Thymus (tissue), 11 donors: Measurements from ENCODE around the gene PDRG1. TPM values are rescaled to one million over a fixed set of nuclear protein-coding genes. Genes with fewer than 3 reads are reported as not detected.
"Not testable (repeated sequence)": the region's sequence is repeated elsewhere in the genome, so short reads cannot be mapped to it uniquely, and the experiment has no call there.

Experiments used
- DNase-seq, 9 donors: peaks; one replicate each; pipeline ENCODE4 v3.0.0-alpha.2; 2013; ENCODE audit warnings: low spot score in 9 of 9, low read depth in 6 of 9, missing footprints in 1 of 9
- H3K27ac ChIP-seq, 2 donors: one replicate each; pipeline ENCODE4 v1.5.1; 2013; ENCODE audit warnings: control low read depth in 1 of 2, low read depth in 1 of 2, low read length in 1 of 2, mild to moderate bottlenecking in 1 of 2, moderate library complexity in 1 of 2
- H3K27me3 ChIP-seq, 2 donors: one replicate each; pipeline ENCODE4 v1.5.1; 2013; ENCODE audit warnings: low read length in 1 of 2; ENCODE audit not compliant: control insufficient read depth in 2 of 2, insufficient read depth in 1 of 2
- H3K36me3 ChIP-seq, 2 donors: one replicate each; pipeline ENCODE4 v1.5.1; 2013; ENCODE audit warnings: low read length in 1 of 2, mild to moderate bottlenecking in 1 of 2, moderate library complexity in 1 of 2; ENCODE audit not compliant: control insufficient read depth in 2 of 2, insufficient read depth in 2 of 2
- H3K4me1 ChIP-seq, 2 donors: one replicate each; pipeline ENCODE4 v1.5.1; 2013; ENCODE audit warnings: low read length in 2 of 2; ENCODE audit not compliant: control insufficient read depth in 2 of 2, insufficient read depth in 2 of 2
- H3K4me3 ChIP-seq, 2 donors: one replicate each; pipeline ENCODE4 v1.5.1; 2013; ENCODE audit warnings: low read length in 2 of 2, control low read depth in 1 of 2, mild to moderate bottlenecking in 1 of 2
- H3K9me3 ChIP-seq, 2 donors: one replicate each; pipeline ENCODE4 v1.5.1; 2013; ENCODE audit warnings: low read length in 1 of 2, mild to moderate bottlenecking in 1 of 2; ENCODE audit not compliant: control insufficient read depth in 2 of 2, insufficient read depth in 1 of 2
- WGBS: extraction: QIAGEN DNeasy Blood & Tissue Kit; methylation state at CpG from one replicate; pipeline ENCODE4 v1.1.7; 2013; 5-methylcytosine and 5-hydroxymethylcytosine counted together
- polyA plus RNA-seq: library from polyadenylated mRNA; stranded (reverse); fragments of 200-250 nt; gene quantifications from one replicate; pipeline ENCODE4 v1.2.3, GENCODE V29; 2013
- total RNA-seq: library from RNA; stranded (reverse); fragments of 120-200 nt; gene quantifications from one replicate; pipeline ENCODE4 v1.2.4, GENCODE V29; 2013
- donor health status: healthy.

PDRG1 gene
- total and polyA plus RNA-seq, 2 donors, result 11.1 to 16.4 TPM

DNA sequence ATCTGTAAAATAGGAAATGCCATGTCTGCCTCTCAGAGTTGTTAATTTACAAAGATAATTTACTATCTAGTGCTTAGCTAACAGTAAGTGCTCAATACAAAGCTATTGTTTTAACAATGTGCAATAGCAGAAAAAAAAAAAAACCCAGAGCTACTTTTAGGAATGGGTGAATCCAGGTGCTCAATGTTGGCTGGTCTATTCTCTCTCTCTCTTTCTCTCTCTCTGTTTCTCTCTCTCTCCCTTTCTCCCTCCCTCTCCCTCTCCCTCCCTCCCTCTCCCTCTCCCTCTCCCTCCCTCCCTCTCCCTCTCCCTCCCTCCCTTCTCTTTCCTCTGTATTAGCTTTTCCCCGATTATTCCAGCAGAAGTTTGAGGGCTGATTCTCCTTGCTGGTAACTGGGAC, 14.0 kb downstream of the PDRG1 start:
- Histone ChIP-seq H3K27ac (no peak overlapping the region), H3K9me3 (no peaks in the 10 kb centered on the region), H3K27me3 (no peaks in the 10 kb centered on the region), H3K36me3 (peaks cover 0 to 3% of the 10 kb centered on the region in 2 donors), H3K4me3 (no peak overlapping the region), H3K4me1 (no peaks in the 10 kb centered on the region)
- DNase-seq, result no peak
- WGBS, result 86% methylated on average over 1 of the region's 1 CpG

DNA sequence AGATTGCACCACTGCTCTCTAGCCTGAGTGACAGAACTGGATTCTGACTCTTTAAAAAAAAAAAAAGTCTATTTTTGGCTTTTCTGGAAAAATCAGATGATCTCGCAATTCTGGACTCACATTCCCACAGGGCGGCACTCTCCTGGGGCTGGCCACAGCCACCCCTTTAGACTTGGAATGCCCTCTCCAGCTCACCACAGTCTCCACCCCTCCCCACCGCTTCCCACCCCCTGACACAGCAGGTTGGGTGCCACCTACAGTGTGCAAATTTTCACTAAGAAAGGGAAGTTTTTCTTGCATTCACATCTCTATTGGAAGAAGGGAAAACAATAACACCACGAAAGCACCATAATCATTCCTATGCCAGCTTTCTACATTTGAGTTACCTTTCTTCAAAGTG, 15.4 kb downstream of the PDRG1 start:
- Histone ChIP-seq H3K4me1 (no peaks in the 10 kb centered on the region), H3K4me3 (no peak overlapping the region), H3K36me3 (no peaks in the 10 kb centered on the region), H3K27ac (no peak overlapping the region), H3K27me3 (no peaks in the 10 kb centered on the region), H3K9me3 (no peaks in the 10 kb centered on the region)
- 91% methylated on average over 4 of the region's 4 CpGs for WGBS
- no peak for DNase-seq

DNA sequence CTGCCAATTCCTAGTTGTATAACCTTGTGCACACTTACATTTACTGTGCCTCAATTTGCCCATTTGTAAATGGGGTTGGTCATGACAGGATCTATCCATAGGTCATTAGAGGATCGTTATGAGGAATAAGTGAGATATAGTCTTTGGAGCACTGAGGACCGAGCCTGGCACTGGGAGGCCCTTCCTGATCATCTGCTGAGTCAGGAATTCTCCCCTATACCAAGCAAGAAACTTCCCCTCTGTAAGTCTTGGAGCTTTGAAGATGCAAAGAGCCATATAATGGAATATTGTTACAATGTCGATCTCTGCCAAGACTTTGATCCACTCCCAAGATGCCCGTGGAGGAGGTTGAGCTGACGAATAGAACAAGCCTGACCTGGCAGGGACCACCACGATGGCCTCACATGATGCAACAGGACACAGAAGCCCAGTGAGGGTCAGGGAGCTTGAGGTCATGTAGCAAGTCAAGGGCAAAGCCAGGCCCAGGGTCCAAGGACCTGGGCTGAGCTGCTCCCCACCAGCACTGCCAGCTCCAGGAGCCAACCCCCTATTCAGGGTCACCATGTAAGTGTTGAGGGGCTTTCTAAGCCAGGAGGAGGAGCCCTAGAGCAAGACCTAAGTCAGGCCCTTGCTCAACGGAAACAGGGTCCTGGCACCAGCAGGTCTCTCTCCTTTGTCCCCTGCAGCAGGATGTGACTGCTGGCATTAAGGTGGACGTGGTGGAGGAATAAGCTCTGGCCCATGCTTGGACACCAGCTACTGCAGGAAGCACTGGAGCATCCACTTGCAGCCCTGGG, 16.7 kb downstream of the PDRG1 start:
- no peaks in the 10 kb centered on the region for H3K27me3 ChIP-seq
- H3K9me3 ChIP-seq, result no peaks in the 10 kb centered on the region
- H3K4me1 ChIP-seq, result no peaks in the 10 kb centered on the region
- H3K4me3 ChIP-seq, result no peak overlapping the region
- H3K36me3 ChIP-seq, result no peaks in the 10 kb centered on the region
- 86% methylated on average over 8 of the region's 8 CpGs for WGBS
- H3K27ac ChIP-seq, result no peak overlapping the region
- peak in 2 of 9 donors; percentile 13 to 23 for DNase-seq

DNA sequence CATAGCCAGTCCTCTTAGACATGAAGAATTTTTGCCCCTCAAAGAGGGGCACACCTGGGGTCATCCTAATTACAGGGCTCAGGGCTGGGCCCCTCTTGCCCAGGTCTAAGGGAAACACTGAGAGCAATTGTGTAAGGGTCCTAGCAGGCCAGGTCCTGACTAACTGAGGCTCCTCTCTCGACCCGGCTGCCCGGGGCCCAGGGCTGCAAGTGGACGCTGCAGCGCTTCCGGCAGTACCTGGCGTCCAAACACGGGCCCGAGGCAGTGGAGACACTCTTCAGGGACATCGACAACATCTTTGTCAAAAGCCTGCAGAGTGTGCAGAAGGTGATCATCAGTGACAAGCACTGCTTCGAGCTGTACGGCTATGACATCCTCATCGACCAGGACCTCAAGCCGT, 17.4 kb downstream of the PDRG1 start:
- DNase-seq, result no peak
- H3K4me1 ChIP-seq, result no peaks in the 10 kb centered on the region
- H3K9me3 ChIP-seq, result no peaks in the 10 kb centered on the region
- no peak overlapping the region for H3K4me3 ChIP-seq
- H3K36me3 ChIP-seq, result no peaks in the 10 kb centered on the region
- H3K27ac ChIP-seq, result no peak overlapping the region
- WGBS, result 96% methylated on average over 14 of the region's 14 CpGs
- no peaks in the 10 kb centered on the region for H3K27me3 ChIP-seq

DNA sequence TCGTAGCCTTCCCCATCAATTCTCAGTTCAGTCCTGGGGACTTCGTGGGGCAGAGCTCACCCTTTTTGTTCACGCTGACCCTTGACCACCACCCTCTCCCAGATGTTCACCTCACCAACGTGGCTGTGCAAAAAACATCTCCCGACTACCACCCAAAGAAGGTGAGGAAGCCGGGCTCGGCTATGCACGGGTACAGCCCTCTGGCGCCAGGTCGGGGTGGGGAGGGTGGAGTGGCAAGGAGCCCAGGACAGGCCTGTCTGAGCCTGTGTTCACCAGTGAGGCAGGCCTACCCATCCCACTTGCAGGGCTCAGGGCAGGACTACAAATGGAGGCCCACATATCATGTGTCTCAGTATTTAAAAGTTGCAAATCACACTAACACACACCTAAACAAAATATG, 18.1 kb downstream of the PDRG1 start:
- DNase-seq, result no peak
- 89% methylated on average over 10 of the region's 10 CpGs for WGBS
- no peak overlapping the region for H3K27ac ChIP-seq

DNA sequence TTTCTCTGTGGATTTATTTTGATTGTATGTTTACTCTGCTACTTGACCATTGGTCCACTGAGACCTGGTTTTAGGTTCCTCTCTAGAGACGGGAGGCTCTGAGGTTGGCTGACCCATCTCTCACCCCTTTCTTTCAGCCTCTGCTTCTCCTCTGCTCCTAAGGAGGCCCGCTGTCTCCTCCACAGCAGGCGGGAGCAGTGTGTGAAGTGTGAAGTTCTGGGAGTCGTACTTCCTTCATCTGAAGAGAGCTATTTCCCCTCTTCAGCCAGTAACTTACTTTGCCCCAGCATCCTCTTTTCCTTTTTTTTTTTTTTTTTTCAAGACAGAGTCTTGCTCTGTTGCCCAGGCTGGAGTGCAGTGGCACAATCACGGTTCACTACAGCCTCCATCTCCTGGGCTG, 21.1 kb downstream of the PDRG1 start:
- 36% methylated on average over 5 of the region's 5 CpGs for WGBS

More for the DNA sequence above, 18.1 kb downstream of the PDRG1 start:
- Histone ChIP-seq H3K4me3 (no peak overlapping the region), H3K27me3 (no peaks in the 10 kb centered on the region), H3K36me3 (no peaks in the 10 kb centered on the region), H3K4me1 (no peaks in the 10 kb centered on the region), H3K9me3 (no peaks in the 10 kb centered on the region)

DNA sequence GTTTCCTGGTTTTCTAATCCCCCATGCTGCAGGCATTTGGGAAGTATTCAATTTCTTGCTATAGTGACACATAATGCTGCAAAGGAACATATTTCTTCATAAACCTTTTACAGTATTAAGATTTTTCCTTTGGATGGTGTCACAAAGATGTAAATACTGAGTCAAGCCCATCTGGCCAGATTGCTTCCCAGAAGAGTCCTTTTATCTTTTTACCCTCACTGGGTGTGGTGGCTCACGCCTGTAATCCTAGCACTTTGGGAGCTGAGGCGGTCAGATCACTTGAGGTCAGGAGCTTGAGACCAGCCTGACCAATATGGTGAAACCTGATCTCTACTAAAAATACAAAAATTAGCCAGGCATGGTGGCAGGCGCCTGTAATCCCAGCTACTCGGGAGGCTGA, 22.2 kb downstream of the PDRG1 start:
- not testable (repeated sequence) for H3K4me1 ChIP-seq, H3K27ac ChIP-seq, DNase-seq, H3K9me3 ChIP-seq, H3K36me3 ChIP-seq, H3K4me3 ChIP-seq, H3K27me3 ChIP-seq
- WGBS, result 94% methylated on average over 4 of the region's 4 CpGs

More for the DNA sequence above, 21.1 kb downstream of the PDRG1 start:
- no peak for DNase-seq
- H3K27me3 ChIP-seq, result no peaks in the 10 kb centered on the region
- H3K36me3 ChIP-seq, result no peaks in the 10 kb centered on the region
- no peaks in the 10 kb centered on the region for H3K4me1 ChIP-seq
- no peaks in the 10 kb centered on the region for H3K9me3 ChIP-seq
- no peak overlapping the region for H3K27ac ChIP-seq
- no peak overlapping the region for H3K4me3 ChIP-seq

DNA sequence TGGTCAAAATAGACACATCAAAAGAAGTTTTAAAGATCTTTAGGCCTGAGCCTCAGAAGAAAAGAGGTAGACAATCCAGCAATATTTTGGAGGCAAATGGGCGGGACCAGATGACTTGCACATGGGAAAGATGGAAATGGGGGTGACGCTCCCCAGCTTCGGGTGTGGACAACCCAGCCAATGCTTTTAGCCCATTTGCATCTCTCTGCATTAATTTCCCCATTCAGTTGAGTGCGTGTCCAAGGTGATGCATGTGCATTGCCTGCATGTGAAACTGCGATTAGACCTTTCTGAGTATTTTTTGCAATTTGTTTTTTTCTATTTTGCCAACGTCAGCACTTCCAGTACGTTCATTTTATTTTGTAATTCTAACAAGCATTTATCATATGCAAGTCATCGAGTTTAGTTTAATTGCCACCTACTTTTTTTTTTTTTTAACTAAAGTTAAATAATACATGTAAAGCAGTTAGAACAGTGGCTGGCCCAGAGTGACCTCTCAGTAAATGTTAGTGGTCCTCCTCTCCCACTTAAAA, 24.2 kb downstream of the PDRG1 start:
- 93% methylated on average over 8 of the region's 8 CpGs for WGBS
- H3K36me3 ChIP-seq, result no peaks in the 10 kb centered on the region
- DNase-seq, result no peak

DNA sequence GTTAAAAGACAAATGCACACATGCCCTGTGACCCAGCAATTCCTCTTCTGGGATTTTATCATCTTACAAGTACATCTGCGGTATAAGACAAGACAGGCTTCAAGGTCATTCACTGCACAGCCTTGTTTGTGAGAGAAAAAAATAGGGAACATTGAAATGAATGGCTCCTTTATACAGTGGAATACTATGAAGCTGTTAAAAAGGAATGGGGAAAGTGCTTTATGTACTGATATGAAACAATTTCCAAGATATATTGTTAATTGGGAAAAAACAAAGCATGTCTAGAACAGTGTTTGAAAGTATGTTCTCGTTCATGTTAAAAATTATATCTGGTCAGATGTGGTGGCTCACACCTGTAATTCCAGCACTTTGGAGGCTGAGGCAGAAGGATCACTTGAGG, 25.4 kb downstream of the PDRG1 start:
- Histone ChIP-seq H3K36me3 (no peaks in the 10 kb centered on the region), H3K27me3 (no peaks in the 10 kb centered on the region), H3K4me3 (no peak overlapping the region), H3K4me1 (no peaks in the 10 kb centered on the region), H3K27ac (no peak overlapping the region), H3K9me3 (no peaks in the 10 kb centered on the region)
- WGBS, result 96% methylated on average over 2 of the region's 2 CpGs
- no peak for DNase-seq

More for the DNA sequence above, 24.2 kb downstream of the PDRG1 start:
- no peaks in the 10 kb centered on the region for H3K9me3 ChIP-seq
- no peaks in the 10 kb centered on the region for H3K27me3 ChIP-seq
- H3K4me3 ChIP-seq, result no peak overlapping the region
- no peaks in the 10 kb centered on the region for H3K4me1 ChIP-seq
- H3K27ac ChIP-seq, result no peak overlapping the region
